GM21717 (cell line): ENCODE results near the gene ADAM17.
"Not testable (repeated sequence)": the region's sequence is repeated elsewhere in the genome, so short reads cannot be mapped to it uniquely, and the experiment has no call there.

ENCODE experiments used
- ATAC-seq: cut with Tn5 transposase; IDR thresholded peaks from one replicate; pipeline ENCODE4 v1.9.1; 2021; ENCODE audit warnings: mild to moderate bottlenecking, moderate library complexity; ENCODE audit not compliant: unreplicated experiment

ADAM17 gene

GRCh38 chr2:9570182-9571060 lies 14.8 kb upstream of the ADAM17 start:
- ATAC-seq = no peak

GRCh38 chr2:9565436-9566153 lies 10.0 kb upstream of the ADAM17 start:
- no peak for ATAC-seq

GRCh38 chr2:9560628-9561027 lies 5.0 kb upstream of the ADAM17 start:
- no peak for ATAC-seq

- no peak for ATAC-seq
Observed at GRCh38 chr2:9558948-9559381, 3.3 kb upstream of the ADAM17 start.

- ATAC-seq = peak; percentile 25
Observed at GRCh38 chr2:9556121-9556743, 602 bp upstream of the ADAM17 start.

GRCh38 chr2:9554921-9555296 lies 721 bp downstream of the ADAM17 start:
- ATAC-seq = no peak

GRCh38 chr2:9552219-9553178 lies 3.1 kb downstream of the ADAM17 start:
- no peak for ATAC-seq

- not testable (repeated sequence) for ATAC-seq
Observed at GRCh38 chr2:9550859-9551391, 4.7 kb downstream of the ADAM17 start.

- no peak for ATAC-seq
Observed at GRCh38 chr2:9549420-9549819, 6.2 kb downstream of the ADAM17 start.

GRCh38 chr2:9548506-9548905 lies 7.1 kb downstream of the ADAM17 start:
- peak; percentile 52 for ATAC-seq

- no peak for ATAC-seq
Observed at GRCh38 chr2:9547262-9547991, 8.2 kb downstream of the ADAM17 start.

- no peak for ATAC-seq
Observed at GRCh38 chr2:9545502-9545901, 10.1 kb downstream of the ADAM17 start.

GRCh38 chr2:9543557-9543956 lies 12.1 kb downstream of the ADAM17 start:
- no peak for ATAC-seq

GRCh38 chr2:9539531-9539930 lies 16.1 kb downstream of the ADAM17 start:
- ATAC-seq = no peak

GRCh38 chr2:9538000-9538507 lies 17.6 kb downstream of the ADAM17 start:
- ATAC-seq = no peak

- no peak for ATAC-seq
Observed at GRCh38 chr2:9536504-9536903, 19.1 kb downstream of the ADAM17 start.

GRCh38 chr2:9535177-9535576 lies 20.5 kb downstream of the ADAM17 start:
- ATAC-seq = no peak

GRCh38 chr2:9533663-9534062 lies 22.0 kb downstream of the ADAM17 start:
- ATAC-seq = no peak

GRCh38 chr2:9532421-9532820 lies 23.2 kb downstream of the ADAM17 start:
- no peak for ATAC-seq
